Left kidney (tissue), 8 donors: Measurements from ENCODE around the gene ITLN2. TPM values are rescaled to one million over a fixed set of nuclear protein-coding genes. Genes with fewer than 3 reads are reported as not detected.
"Not testable (repeated sequence)": the region's sequence is repeated elsewhere in the genome, so short reads cannot be mapped to it uniquely, and the experiment has no call there.

ENCODE experiments used
- DNase-seq: peaks from one replicate; pipeline ENCODE4 v3.0.0-alpha.2; 2013
- long read RNA-seq, 8 donors: transcript quantifications; one replicate each; lab custom pipeline, GENCODE V29; 2026
- polyA plus RNA-seq: library from polyadenylated mRNA; unstranded; fragments of 120-200 nt; gene quantifications from one replicate; pipeline ENCODE4 v1.2.1, GENCODE V29; 2013; ENCODE audit not compliant: insufficient read length

The ITLN2 gene
- polyA plus RNA-seq: not detected
- long read RNA-seq, donor 1: 0 reads
- long read RNA-seq, donor 2: 0 reads
- long read RNA-seq, donor 3: 0 reads
- long read RNA-seq, donor 4: 0 reads
- long read RNA-seq, donor 5: 0 reads
- long read RNA-seq, donor 6: 0 reads
- long read RNA-seq, donor 7: 0 reads
- long read RNA-seq, donor 8: 0 reads

GRCh38 chr1:160954158-160955104, at the start of gene ITLN2:
Gene ITLN2 (minus strand): TSS chr1:160954809. CDS start chr1:160954741, 68 bp downstream.
- no peak for DNase-seq

DNA sequence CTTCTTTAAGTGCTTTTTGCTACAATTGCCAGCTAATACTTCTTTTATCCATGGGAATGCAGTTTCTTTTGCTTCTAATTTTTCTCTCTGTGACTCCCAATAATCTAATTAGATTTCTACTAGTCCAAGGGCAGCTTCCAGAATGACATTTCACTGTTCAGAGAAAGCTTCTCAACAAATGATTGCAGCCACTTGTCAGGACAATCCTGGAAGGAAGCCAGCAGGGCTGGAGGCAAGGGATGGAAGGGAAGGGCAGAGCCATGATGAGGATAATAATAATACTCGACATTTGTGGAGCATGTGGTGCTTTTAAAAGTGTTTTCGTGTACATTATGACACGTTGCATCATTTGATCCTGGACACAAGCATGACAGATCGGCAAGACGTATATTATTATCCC, 46.9 kb upstream of the ITLN2 start:
- DNase-seq: no peak

DNA sequence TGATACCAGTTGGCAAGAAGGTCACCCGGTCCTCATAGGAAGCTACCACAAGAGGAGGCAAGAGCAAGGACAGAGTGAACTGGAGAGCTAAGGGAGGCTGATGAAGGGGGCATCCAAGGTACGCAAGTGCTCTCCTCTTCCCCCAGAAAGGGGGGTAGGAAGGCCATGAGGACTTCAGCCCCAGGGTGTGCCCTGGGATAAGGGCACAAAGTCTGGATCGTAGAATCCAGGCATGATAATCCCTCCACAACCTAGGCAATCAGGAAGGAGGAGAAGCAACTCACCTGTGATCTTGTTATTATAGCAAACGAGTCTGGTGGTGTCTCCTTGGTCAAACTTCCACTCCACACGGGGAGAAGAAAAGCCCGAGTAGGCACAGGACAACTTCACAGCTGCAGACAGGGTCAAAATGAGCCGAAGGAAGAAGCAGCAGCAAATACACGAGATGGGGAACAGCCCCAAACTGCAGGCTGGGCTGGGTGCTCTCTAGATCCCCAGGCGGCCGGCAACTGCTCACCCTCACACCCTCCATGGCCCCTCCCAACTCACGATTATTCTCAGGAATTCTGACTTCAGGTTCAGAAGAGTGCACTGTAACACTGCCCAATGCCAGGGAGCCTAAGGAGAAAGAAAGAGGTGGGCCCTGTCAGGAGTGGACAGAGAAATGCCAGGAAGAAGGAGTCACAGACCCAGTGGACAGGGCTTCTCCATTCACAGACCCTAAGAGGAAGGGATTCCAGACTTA, 46.3 kb upstream of the ITLN2 start:
- no peak for DNase-seq

DNA sequence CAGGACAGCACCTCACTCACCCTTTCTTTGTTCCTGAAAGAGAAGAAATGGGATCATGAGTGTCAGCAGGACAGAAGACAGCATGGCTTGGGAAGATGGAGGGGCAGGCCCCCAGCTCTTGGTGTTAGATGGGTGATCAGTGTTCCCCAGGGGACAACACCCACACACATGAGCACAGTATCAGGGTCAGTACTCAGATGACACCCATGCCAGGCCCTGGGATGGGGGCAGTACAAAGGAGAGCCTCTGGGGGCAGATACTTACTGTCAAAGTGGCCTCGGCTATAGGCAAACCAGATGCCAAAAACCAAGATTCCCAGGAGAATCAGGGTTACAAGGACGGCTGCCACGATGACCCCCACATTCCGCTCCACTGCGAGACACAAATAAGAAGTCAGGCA, 44.8 kb upstream of the ITLN2 start:
- no peak for DNase-seq

- DNase-seq: no peak
Observed at GRCh38 chr1:160997323-160998038, 42.9 kb upstream of the ITLN2 start.

DNA sequence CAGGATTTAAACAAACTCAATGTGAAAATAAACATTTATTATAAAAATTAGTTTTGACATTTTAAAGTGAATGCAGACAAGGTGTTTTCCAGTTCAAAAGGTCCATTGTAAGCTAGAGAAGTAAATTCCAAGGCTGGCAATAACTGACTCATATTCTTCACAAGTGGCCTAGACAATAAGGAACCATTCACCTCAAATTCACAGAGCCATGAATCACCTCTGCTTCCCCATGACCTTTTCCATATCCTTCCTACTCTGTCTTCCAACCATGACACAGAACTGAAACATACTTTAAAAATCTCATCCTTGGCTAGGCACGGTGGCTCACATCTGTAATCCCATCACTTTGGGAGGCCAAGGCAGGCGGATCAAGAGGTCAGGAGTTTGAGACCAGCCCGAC, 41.6 kb upstream of the ITLN2 start:
- no peak for DNase-seq

DNA sequence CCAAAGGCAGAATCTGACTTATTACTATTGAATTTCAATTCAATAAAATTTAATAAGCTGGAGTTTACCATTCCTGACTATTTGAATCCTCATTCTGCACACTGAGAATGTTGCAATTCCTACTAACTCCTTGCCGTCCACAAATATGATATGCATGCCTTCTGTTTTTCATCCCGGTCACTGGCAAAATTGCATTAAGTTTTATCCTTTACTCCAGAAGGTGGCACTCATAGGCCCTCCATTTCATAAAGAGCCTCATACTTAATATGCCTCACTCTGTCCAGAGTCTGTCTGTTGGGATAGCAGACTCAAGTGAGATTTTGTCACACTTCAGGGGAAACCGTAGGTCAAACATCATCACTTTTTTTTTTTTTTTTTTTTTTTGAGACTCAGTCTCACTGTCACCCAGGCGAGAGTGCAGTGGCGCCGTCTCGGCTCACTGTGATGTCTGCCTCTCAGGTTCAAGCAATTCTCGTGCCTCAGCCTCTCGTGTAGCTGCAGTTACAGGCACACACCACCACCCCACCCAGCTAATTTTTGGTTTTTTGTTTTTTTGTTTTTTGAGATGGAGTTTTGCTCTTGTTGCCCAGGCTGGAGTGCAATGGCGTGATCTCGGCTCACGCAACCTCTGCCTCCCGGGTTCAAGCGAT, 39.1 kb upstream of the ITLN2 start:
- no peak for DNase-seq

DNA sequence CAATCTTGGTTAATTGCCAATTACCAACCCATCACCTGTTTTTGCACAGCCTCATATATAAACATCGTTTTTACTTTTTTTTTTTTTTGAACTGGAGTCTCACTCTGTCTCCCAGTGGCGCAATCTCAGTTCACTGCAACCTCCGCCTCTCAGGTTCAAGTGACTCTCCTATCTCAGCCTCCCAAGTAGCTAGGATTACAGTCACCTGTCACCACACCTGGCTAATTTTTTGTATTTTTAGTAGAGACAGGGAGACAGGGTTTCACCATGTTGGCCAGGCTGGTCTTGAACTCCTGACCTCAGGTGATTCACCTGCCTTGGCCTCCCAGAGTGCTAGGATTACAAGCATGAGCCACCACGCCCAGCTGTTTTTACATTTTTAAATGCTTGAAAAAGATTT, 37.4 kb upstream of the ITLN2 start:
- not testable (repeated sequence) for DNase-seq

- no peak for DNase-seq
Observed at GRCh38 chr1:160987359-160988050, 32.9 kb upstream of the ITLN2 start.

DNA sequence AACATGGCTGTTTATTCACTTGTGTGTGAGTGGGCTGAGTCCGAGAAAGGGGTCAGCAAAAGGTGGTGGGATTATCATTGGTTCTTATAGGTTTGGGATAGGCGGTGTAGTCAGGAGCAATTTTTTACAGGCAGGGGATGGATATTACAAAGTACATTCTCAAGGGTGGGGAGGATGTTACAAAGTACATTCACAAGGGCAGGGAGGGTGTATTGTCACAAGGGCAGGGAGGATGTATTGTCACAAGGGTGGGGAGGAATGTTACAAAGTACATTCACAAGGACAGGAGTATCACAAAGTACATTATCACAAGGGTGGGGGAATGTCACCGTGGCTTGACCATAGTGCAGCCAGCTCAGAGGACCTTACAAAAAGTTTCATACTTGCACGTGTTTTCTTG, 31.1 kb upstream of the ITLN2 start:
- DNase-seq: no peak

- no peak for DNase-seq
Observed at GRCh38 chr1:160981584-160982411, 27.2 kb upstream of the ITLN2 start.

GRCh38 chr1:160979286-160979685, 24.7 kb upstream of the ITLN2 start:
- DNase-seq: no peak

DNA sequence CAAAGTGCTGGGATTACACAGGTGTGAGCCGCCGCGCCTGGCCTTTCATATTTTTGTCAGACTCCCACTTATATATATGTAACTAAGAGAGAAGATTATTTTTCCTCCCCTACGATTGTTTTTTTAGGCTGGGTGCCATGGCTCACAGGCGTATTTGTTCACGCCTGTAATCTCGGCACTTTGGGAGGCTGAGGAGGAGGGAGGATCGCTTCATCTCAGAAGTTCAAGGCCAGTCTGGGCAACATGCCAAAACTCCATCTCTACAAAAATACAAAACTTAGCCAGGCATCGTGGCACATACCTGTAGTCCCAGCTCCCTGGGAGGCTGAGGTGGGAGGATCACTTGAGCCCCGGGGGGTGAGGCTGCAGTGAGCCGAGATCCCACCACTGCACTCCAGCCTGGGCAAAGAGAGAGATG, 23.9 kb upstream of the ITLN2 start:
- DNase-seq: no peak

- no peak for DNase-seq
Observed at GRCh38 chr1:160975026-160975425, 20.4 kb upstream of the ITLN2 start.

GRCh38 chr1:160973491-160973890, 18.9 kb upstream of the ITLN2 start:
- no peak for DNase-seq

GRCh38 chr1:160972939-160973338, 18.3 kb upstream of the ITLN2 start:
- no peak for DNase-seq

GRCh38 chr1:160971618-160972056, 17.0 kb upstream of the ITLN2 start:
- no peak for DNase-seq

GRCh38 chr1:160963521-160963920, 8.9 kb upstream of the ITLN2 start:
- no peak for DNase-seq

GRCh38 chr1:160961419-160961818, 6.8 kb upstream of the ITLN2 start:
- DNase-seq: no peak

DNA sequence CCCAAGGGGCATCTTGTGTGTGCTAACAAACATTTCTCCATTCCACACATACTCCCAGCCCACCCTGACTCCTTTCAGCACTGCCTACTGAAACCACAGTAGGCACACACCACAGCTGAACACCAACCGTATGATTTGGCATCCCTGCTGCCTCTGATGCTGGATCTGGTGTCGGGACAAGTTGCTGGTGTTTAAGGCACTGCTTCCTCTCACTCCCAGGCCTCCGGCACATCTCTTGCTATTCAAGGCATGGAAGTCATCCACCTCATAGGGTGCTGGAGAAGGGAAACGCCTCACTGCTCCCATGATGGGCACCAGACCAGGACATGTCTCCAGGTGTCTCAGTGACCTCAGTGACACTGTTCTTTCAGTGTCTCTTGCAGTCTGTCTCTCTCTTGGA, 2.4 kb upstream of the ITLN2 start:
- no peak for DNase-seq
